Motor neuron (in vitro differentiated cells): ENCODE results near the gene TMEM271. TPM values are rescaled to one million over a fixed set of nuclear protein-coding genes. Genes with fewer than 3 reads are reported as not detected.

ENCODE experiments used
- ATAC-seq, 8 experiments: fragments of 200-7000 bp; cut with Tn5 transposase; replicated peaks in 6 of 8; 2 replicates each; pipeline ENCODE4 v1.8.0; 2021; ENCODE audit warnings: mild to moderate bottlenecking in 8 of 8, moderate library complexity in 8 of 8
- H3K27ac ChIP-seq, 2 donors: fragments of 250-450 bp; sonication (Bioruptor Pico); 2 replicates each; pipeline ENCODE4 v1.9.0; 2021; ENCODE audit warnings: antibody characterized with exemption in 2 of 2, mild to moderate bottlenecking in 2 of 2, moderate library complexity in 1 of 2
- H3K4me1 ChIP-seq, 2 donors: fragments of 250-450 bp; sonication (Bioruptor Pico); replicated peaks in 1 of 2; 2 replicates each; pipeline ENCODE4 v1.6.1; 2021; ENCODE audit warnings: antibody characterized with exemption in 2 of 2, mild to moderate bottlenecking in 2 of 2, moderate library complexity in 1 of 2
- H3K4me3 ChIP-seq, 5 donors: fragments of 250-450 bp; sonication (Bioruptor Pico); 2 replicates each; pipeline ENCODE4 v1.9.0; 2021; ENCODE audit warnings: antibody characterized with exemption in 5 of 5, mild to moderate bottlenecking in 5 of 5, moderate library complexity in 4 of 5
- WGBS, 10 experiments: fragments of 450-650 bp; shearing (Covaris generic); methylation state at CpG; one replicate each; pipeline ENCODE4 v1.0.0; 2022; 5-methylcytosine and 5-hydroxymethylcytosine counted together
- in situ Hi-C, 9 experiments: fragments of 400-800 bp; cut with MboI; loops; one replicate each; pipeline ENCODE4 v1.15.0; 2021; ENCODE audit warnings: low sequenced_read_pairs in 9 of 9, low pct_unique_long_range_greater_than_20kb in 2 of 9; ENCODE audit not compliant: unreplicated experiment in 9 of 9
- total RNA-seq, 8 experiments: library from RNA; unstranded; fragments of 300-600 nt; gene quantifications; 2 replicates each; pipeline versions ENCODE4 v1.2.3 to v1.2.4, GENCODE V29; 2022

TMEM271 gene
- total RNA-seq, 8 experiments from 2014 or later: 0.88 to 3.7 (median 2.3) TPM; not detected in 3

- Histone ChIP-seq H3K4me1 (no peaks in the 10 kb centered on the region), H3K4me3 (no peak overlapping the region), H3K27ac (no peak overlapping the region)
- ATAC-seq: no peak
- WGBS, 10 experiments: 33 to 88% methylated on average over 2 to 9 of the region's 27 CpGs; no CpG with 5 or more reads in 8 of the 10 experiments
- in situ Hi-C loops: no loop called here
Observed at GRCh38 chr4:616911-617643, 41.0 kb upstream of the TMEM271 start.

GRCh38 chr4:616091-616490 lies 40.0 kb upstream of the TMEM271 start:
- Histone ChIP-seq H3K4me3 (no peak overlapping the region), H3K4me1 (no peaks in the 10 kb centered on the region), H3K27ac (no peak overlapping the region)
- 5 to 75% (median 53%) methylated on average over 1 of the region's 1 CpG; no CpG with 5 or more reads in 2 of the 10 experiments for WGBS, 10 experiments
- ATAC-seq: no peak
- in situ Hi-C loops: no loop called here

DNA sequence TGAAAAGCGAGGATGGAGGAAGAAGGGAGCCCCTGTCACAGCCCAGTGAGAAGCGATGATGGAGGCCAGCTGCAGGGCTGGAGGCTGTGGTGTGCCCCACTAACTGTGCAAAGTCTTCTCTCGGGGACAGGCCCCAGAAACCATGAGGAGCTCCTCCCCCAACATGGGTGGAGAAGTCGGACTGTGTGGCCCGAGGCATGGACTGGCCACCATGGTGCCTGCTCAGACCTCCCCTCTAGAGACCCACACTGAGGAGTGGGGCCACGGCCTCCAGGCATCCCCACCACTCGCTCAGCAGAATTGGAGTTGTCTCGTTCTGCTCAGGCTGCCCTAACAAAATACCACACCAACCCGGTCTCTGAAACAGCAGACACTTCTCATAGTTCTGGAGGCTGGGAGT lies 37.0 kb upstream of the TMEM271 start:
- Histone ChIP-seq H3K4me3 (no peak overlapping the region), H3K4me1 (no peaks in the 10 kb centered on the region), H3K27ac (no peak overlapping the region)
- WGBS, 10 experiments: 20 to 100% (median 70%) methylated on average over 1 to 3 of the region's 9 CpGs; no CpG with 5 or more reads in 5 of the 10 experiments
- in situ Hi-C loops: no loop called here
- ATAC-seq: no peak

- no peak for ATAC-seq
- no peaks in the 10 kb centered on the region for H3K4me1 ChIP-seq
- H3K27ac ChIP-seq: no peak overlapping the region
- in situ Hi-C loops: no loop called here
- no peak overlapping the region for H3K4me3 ChIP-seq
- 59 to 100% (median 84%) methylated on average over 2 to 6 of the region's 7 CpGs; no CpG with 5 or more reads in 7 of the 10 experiments for WGBS, 10 experiments
Observed at GRCh38 chr4:612749-613125, 36.6 kb upstream of the TMEM271 start.

DNA sequence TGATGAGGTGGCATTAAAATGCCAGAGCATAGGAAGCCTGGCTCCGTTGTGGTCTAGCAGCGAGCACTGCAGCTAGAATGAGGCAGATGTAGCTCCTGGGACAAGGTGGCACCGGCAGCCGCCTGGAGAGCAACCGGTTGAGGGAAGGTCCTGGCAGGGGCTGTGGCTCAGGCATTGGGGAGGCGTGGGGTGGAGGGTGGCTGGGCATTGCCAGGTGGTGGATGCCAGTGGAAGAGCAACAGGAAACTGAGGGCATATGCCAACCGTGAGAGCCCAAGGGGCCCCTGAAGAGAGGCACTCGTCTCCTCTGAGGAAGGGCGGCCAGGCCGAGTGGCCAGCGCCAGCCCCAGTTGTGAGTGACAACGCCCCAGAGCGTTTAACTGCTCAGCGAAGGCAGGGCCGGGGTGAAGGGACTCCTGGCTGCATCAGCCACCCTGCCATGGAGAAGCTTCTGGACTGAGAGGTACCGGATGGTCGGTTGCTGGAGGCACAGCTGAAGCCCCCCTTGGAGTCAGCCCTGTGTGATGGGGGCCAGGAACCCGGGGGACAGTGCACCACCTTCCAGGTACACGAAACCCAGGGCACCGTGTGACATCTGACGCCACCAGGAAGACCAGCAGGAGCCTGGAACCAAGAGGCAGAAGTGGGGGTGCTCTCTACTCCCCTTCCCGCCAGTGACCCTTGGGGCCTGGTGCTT lies 36.1 kb upstream of the TMEM271 start:
- ATAC-seq: no peak
- in situ Hi-C loops: no loop called here
- WGBS, 10 experiments: 18 to 80% (median 60%) methylated on average over 1 to 8 of the region's 22 CpGs; no CpG with 5 or more reads in 5 of the 10 experiments
- H3K4me3 ChIP-seq: no peak overlapping the region
- no peaks in the 10 kb centered on the region for H3K4me1 ChIP-seq
- H3K27ac ChIP-seq: no peak overlapping the region

GRCh38 chr4:610411-611261 lies 34.5 kb upstream of the TMEM271 start:
- H3K27ac ChIP-seq: no peak overlapping the region
- WGBS, 10 experiments: 4 to 54% (median 31%) methylated on average over 2 to 7 of the region's 10 CpGs; no CpG with 5 or more reads in 5 of the 10 experiments
- no peak overlapping the region for H3K4me3 ChIP-seq
- H3K4me1 ChIP-seq: no peaks in the 10 kb centered on the region
- in situ Hi-C loops: no loop called here
- ATAC-seq: peak in 7 of 8 experiments; percentile 19 to 93 (median 64)

DNA sequence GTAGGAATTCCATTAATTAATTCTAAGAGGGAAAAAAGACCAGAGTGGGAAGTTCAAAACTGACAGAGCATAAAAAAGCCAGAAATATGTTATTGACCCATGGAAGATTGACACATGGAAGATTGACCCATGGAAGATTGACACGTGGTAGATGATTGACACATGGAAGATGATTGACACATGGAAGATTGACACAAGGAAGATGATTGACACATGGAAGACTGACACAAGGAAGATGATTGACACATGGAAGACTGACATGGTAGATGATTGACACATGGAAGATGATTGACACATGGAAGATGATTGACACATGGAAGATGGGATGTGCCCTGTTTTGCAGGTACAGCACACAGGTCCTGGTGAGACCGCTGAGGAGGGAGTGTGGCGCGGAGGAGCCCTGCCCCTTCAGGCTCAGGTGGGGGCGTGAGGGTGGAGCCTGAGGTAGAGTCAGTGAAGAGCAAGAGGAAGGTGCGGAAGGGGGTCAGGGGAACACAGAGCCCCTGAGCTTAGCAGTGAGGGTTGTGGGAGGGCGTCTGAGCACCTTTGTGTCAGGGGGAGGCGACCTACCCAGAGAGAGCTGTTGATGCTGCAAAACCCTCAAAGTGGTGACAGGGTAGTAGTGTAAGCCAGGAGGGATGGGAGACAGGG lies 33.4 kb upstream of the TMEM271 start:
- Histone ChIP-seq H3K4me3 (no peak overlapping the region), H3K27ac (no peak overlapping the region), H3K4me1 (no peaks in the 10 kb centered on the region)
- in situ Hi-C loops: no loop called here
- 30 to 90% (median 51%) methylated on average over 1 to 5 of the region's 8 CpGs; no CpG with 5 or more reads in 1 of the 10 experiments for WGBS, 10 experiments
- ATAC-seq: no peak

DNA sequence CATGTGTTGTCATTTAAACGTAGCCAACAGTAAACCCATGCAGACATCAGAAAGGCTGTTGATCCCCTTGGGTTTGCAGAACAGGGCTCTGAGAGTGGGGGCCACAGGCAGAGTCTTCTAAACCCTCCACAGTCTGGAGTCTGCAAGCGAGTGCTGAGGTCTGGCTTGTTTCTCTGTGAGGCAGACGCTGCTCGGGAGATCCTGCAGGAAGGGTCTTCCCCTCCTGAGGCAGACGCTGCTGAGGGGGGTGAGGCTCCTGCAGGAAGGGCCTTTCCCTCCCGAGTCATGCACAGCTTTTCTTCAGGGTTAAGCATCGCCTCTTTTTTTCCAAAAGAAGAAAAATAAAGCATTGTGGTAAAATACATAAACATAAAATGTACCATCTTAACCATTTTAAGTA lies 32.1 kb upstream of the TMEM271 start:
- 0 to 80% (median 43%) methylated on average over 1 to 6 of the region's 7 CpGs; no CpG with 5 or more reads in 3 of the 10 experiments for WGBS, 10 experiments
- in situ Hi-C loops: no loop called here
- Histone ChIP-seq H3K4me1 (no peaks in the 10 kb centered on the region), H3K27ac (no peak overlapping the region), H3K4me3 (no peak overlapping the region)
- no peak for ATAC-seq

DNA sequence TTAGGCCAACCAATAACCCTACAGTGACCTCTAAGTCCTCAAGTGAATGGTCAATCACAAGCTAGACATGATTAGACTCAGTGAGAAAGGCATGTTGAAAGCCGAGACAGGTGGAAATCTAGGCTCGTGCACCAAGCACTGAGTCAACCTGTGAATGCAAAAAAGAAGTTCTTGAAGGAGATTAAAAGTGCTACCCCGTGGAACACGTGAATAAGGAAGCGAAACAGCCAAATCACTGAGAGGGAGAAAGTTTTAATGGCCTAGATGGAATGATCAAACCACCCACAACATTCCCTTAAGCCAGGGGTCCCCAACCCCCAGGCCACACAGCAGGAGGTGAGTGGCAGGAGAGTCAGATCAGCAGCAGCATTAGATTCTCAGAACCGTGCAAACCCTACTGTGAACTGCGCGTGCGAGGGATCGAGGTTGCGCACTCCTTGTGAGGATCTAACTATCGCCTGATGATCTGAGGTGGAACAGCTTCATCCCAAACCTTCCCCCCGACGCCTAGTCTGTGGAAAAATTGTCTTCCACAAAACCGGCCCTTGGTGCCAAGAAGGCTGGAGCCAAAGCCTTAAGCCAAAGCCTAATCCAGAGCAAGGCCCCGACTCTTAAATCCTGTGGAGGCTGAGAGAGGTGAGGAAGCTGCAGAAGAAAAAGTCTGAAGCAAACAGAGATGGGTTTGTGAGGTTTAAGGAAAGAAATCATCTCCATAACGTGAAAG lies 29.8 kb upstream of the TMEM271 start:
- Histone ChIP-seq H3K27ac (no peak overlapping the region), H3K4me3 (no peak overlapping the region), H3K4me1 (no peaks in the 10 kb centered on the region)
- WGBS, 10 experiments: 27 to 88% (median 73%) methylated on average over 5 to 14 of the region's 17 CpGs; no CpG with 5 or more reads in 2 of the 10 experiments
- in situ Hi-C loops: no loop called here
- ATAC-seq: no peak

DNA sequence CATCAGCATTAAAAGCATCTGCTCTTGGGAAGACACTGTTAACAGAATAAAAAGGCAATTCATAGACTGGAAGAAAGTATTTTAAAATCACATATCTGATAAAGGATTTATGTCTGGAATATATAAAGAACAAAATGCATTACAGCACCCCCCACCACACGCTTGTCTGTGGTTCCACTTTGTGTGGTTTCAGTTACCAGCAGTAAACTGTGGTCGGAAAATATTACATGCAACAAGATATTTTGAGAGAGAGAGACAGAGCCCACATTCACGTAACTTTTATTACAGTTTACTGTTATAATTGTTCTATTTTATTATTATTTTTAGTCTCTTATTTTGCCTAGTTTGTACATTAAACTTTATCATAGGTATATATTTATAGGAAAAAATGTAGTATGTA lies 28.0 kb upstream of the TMEM271 start:
- no peak for ATAC-seq
- Histone ChIP-seq H3K27ac (no peak overlapping the region), H3K4me1 (no peaks in the 10 kb centered on the region), H3K4me3 (no peak overlapping the region)
- WGBS, 10 experiments: 0 to 78% (median 62%) methylated on average over 2 to 3 of the region's 3 CpGs
- in situ Hi-C loops: loop anchor here in 1 of 9 experiments (5.0 kb wide), 1 partner anchor 73 kb away; no protein-coding TSS in a partner anchor

DNA sequence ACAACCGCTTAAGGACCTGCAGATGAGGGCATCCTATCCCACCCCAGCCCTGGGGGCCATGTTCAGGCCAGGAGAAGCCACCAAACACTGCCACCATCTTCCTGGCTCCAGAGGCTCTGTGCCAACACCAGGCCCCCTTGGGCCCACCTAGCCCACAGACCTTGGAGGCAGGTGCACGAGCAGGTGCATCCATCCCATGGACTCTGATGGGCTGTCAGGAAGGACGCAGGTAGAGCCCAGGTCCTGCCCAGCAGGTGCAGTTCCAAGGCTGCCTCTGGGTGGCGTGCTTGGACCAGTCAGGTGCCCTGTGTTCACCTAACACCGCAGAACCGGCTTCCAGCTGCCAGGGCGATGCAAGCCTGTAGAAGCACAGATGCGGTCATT lies 26.5 kb upstream of the TMEM271 start:
- Histone ChIP-seq H3K27ac (no peak overlapping the region), H3K4me3 (no peak overlapping the region), H3K4me1 (no peaks in the 10 kb centered on the region)
- WGBS, 10 experiments: 0 to 40% (median 17%) methylated on average over 1 to 5 of the region's 8 CpGs; no CpG with 5 or more reads in 5 of the 10 experiments
- ATAC-seq: peak in 5 of 8 experiments; percentile 27 to 100 (median 99)
- in situ Hi-C loops: loop anchor here in 1 of 9 experiments (5.0 kb wide), 1 partner anchor 75 kb away; no protein-coding TSS in a partner anchor
